IPS-NIHi7 (cell line): ENCODE measurements around the gene SH3RF1.

Source experiments
- DNase-seq: peaks from one replicate; pipeline ENCODE4 v3.0.0; 2012; ENCODE audit warnings: mixed read lengths; ENCODE audit errors: extremely low spot score

The SH3RF1 gene

GRCh38 chr4:169103966-169104412, 166.8 kb downstream of the SH3RF1 start:
- DNase-seq = peak; percentile 54

- DNase-seq = no peak
Observed at GRCh38 chr4:169102026-169102425, 168.7 kb downstream of the SH3RF1 start.

GRCh38 chr4:169100670-169101101, 170.1 kb downstream of the SH3RF1 start:
- DNase-seq = no peak

- no peak for DNase-seq
Observed at GRCh38 chr4:169099771-169100180, 171.0 kb downstream of the SH3RF1 start.

- no peak for DNase-seq
Observed at GRCh38 chr4:169098969-169099690, 171.6 kb downstream of the SH3RF1 start.

GRCh38 chr4:169098532-169098931, 172.2 kb downstream of the SH3RF1 start:
- no peak for DNase-seq

- no peak for DNase-seq
Observed at GRCh38 chr4:169098054-169098497, 172.7 kb downstream of the SH3RF1 start.

- DNase-seq = no peak
Observed at GRCh38 chr4:169096221-169096620, 174.5 kb downstream of the SH3RF1 start.

- no peak for DNase-seq
Observed at GRCh38 chr4:169094656-169095231, 176.0 kb downstream of the SH3RF1 start.

- no peak for DNase-seq
Observed at GRCh38 chr4:169092889-169093522, 177.8 kb downstream of the SH3RF1 start.

GRCh38 chr4:169090484-169091215, 180.1 kb downstream of the SH3RF1 start:
- no peak for DNase-seq

GRCh38 chr4:169089004-169089403, 181.8 kb downstream of the SH3RF1 start:
- no peak for DNase-seq

- DNase-seq = no peak
Observed at GRCh38 chr4:169084954-169085353, 185.8 kb downstream of the SH3RF1 start.

GRCh38 chr4:169080981-169081380, 189.8 kb downstream of the SH3RF1 start:
- no peak for DNase-seq

GRCh38 chr4:169079942-169080827, 190.6 kb downstream of the SH3RF1 start:
- no peak for DNase-seq

- DNase-seq = no peak
Observed at GRCh38 chr4:169074117-169074516, 196.6 kb downstream of the SH3RF1 start.

GRCh38 chr4:169071747-169072146, 199.0 kb downstream of the SH3RF1 start:
- DNase-seq = no peak

GRCh38 chr4:169070895-169071218, 199.9 kb downstream of the SH3RF1 start:
- no peak for DNase-seq

- peak; percentile 68 for DNase-seq
Observed at GRCh38 chr4:169070071-169070894, 200.5 kb downstream of the SH3RF1 start.

- DNase-seq = no peak
Observed at GRCh38 chr4:169068423-169068822, 202.3 kb downstream of the SH3RF1 start.
